Prostate gland (tissue), 2 donors: Measurements from ENCODE around the gene KDM4D.
"Not testable (repeated sequence)": the region's sequence is repeated elsewhere in the genome, so short reads cannot be mapped to it uniquely, and the experiment has no call there.

Source experiments
- CTCF ChIP-seq, 4 experiments: fragments of 200-600 bp in 2 of 4; fragments of 450-650 bp in 2 of 4; sonication (generic) in 2 of 4; IDR thresholded peaks; 1 replicate in 3 of 4; 2 replicates in 1 of 4; pipeline ENCODE4 v1.5.1; 2016 to 2019; ENCODE audit warnings: antibody characterized with exemption in 4 of 4, mild to moderate bottlenecking in 2 of 4, moderate library complexity in 2 of 4
- POLR2AphosphoS5 ChIP-seq: sonication (generic); formaldehyde crosslinking; IDR thresholded peaks from one replicate; pipeline ENCODE4 v1.6.1; 2017; ENCODE audit warnings: antibody characterized with exemption

DNA sequence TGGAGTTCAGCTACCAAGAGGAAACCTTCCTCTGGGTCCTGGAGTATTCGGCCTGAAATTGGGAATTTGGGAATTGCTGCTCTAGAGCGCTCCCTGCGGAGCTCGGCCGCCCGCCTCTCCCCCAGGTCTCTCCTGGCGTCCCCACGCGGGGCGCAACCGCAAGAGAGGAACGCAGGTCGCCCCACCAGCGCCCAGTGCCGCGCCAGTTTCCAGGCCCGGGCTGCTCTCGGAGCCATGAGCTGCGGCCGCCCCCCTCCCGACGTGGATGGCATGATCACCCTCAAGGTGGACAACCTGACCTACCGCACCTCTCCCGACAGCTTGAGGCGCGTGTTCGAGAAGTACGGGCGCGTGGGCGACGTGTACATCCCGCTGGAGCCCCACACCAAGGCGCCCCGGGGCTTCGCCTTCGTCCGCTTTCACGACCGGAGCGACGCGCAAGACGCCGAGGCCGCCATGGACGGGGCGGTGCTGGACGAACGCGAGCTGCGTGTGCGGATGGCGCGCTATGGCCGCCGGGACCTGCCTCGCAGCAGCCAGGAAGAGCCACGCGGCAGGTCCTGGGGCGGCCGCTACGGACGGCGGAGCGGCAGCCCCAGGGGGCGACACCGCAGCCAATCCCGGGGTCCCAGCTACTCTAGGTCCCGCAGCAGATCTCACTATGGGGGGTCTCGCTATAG lies 64.0 kb downstream of the KDM4D start:
- TF ChIP-seq CTCF (IDR thresholded peaks at IDR 0.05); POLR2AphosphoS5: not testable (repeated sequence)
